ENCODE data around the gene CTDNEP1. TPM values are rescaled to one million over a fixed set of nuclear protein-coding genes. Genes with fewer than 3 reads are reported as not detected.

The CTDNEP1 gene
- total and polyA plus RNA-seq, 7 donors: 43.9 to 110 (median 76.4) TPM

GRCh38 chr17:7208027-7208571, 43.4 kb downstream of the CTDNEP1 start:
- H3K36me3 ChIP-seq: peaks cover 0 to 9% (median 4%) of the 10 kb centered on the region in 4 donors
- H3K4me3 ChIP-seq: no peak overlapping the region
- intact Hi-C loops (cut with DNase I): no loop called here
- 53 to 64% methylated on average over 21 of the region's 21 CpGs for WGBS, 2 donors
- no peak for DNase-seq
- TF ChIP-seq POLR2A (IDR thresholded peaks at IDR 0.05): no peak
- peaks cover 0 to 40% (median 31%) of the 10 kb centered on the region in 4 donors for H3K4me1 ChIP-seq
- no peak overlapping the region for H3K27ac ChIP-seq
- no peaks in the 10 kb centered on the region for H3K9me3 ChIP-seq
- no peaks in the 10 kb centered on the region for H3K27me3 ChIP-seq

- no peaks in the 10 kb centered on the region for H3K9me3 ChIP-seq
- TF ChIP-seq POLR2AphosphoS5 (IDR thresholded peaks at IDR 0.05): no peak
- no peak for TF ChIP-seq EP300 (IDR thresholded peaks at IDR 0.05)
- no peak for TF ChIP-seq POLR2A (IDR thresholded peaks at IDR 0.05)
- TF ChIP-seq CTCF (IDR thresholded peaks at IDR 0.05): no peak
- WGBS, 2 donors: 84 to 89% methylated on average over 24 of the region's 24 CpGs
- DNase-seq: no peak
- peaks cover 0 to 40% (median 31%) of the 10 kb centered on the region in 4 donors for H3K4me1 ChIP-seq
- H3K27ac ChIP-seq: peak overlapping the region in 3 of 4 donors; percentile 18 to 26 (median 24)
- H3K4me3 ChIP-seq: no peak overlapping the region
- intact Hi-C loops (cut with DNase I): no loop called here
- H3K36me3 ChIP-seq: peaks cover 0 to 16% (median 12%) of the 10 kb centered on the region in 4 donors
- no peaks in the 10 kb centered on the region for H3K27me3 ChIP-seq
Measured at GRCh38 chr17:7207120-7208001, 44.2 kb downstream of the CTDNEP1 start.

GRCh38 chr17:7205561-7205960, 46.0 kb downstream of the CTDNEP1 start:
- TF ChIP-seq POLR2AphosphoS5 (IDR thresholded peaks at IDR 0.05) (no peak), EP300 (IDR thresholded peaks at IDR 0.05) (no peak)
- intact Hi-C loops (cut with DNase I): no loop called here
- WGBS, 2 donors: 53% methylated on average over 15 of the region's 15 CpGs

GRCh38 chr17:7204828-7205461, 46.6 kb downstream of the CTDNEP1 start:
- Histone ChIP-seq H3K4me3 (peak overlapping the region; percentile 31 to 61 (median 54)), H3K27ac (peak overlapping the region; percentile 73 to 79 (median 76)), H3K4me1 (peaks cover 0 to 29% (median 19%) of the 10 kb centered on the region in 4 donors), H3K36me3 (peaks cover 0 to 29% (median 14%) of the 10 kb centered on the region in 4 donors), H3K27me3 (no peaks in the 10 kb centered on the region), H3K9me3 (no peaks in the 10 kb centered on the region)
- DNase-seq: peak; percentile 94
- intact Hi-C loops (cut with DNase I): no loop called here
- whole genome bisulfite sequencing, 2 donors: 0 to 1% methylated on average over 34 of the region's 34 CpGs
- TF ChIP-seq POLR2AphosphoS5 (IDR thresholded peaks at IDR 0.05): peak in 3 of 4 donors; percentile 51 to 66 (median 52)
- peak in 2 of 4 donors; percentile 17 to 74 for TF ChIP-seq EP300 (IDR thresholded peaks at IDR 0.05)
- no peak for TF ChIP-seq CTCF (IDR thresholded peaks at IDR 0.05)
- no peak for TF ChIP-seq POLR2A (IDR thresholded peaks at IDR 0.05)

More at GRCh38 chr17:7205561-7205960, 46.0 kb downstream of the CTDNEP1 start:
- DNase-seq: no peak
- peak overlapping the region; percentile 73 to 79 (median 76) for H3K27ac ChIP-seq
- no peaks in the 10 kb centered on the region for H3K27me3 ChIP-seq
- H3K9me3 ChIP-seq: no peaks in the 10 kb centered on the region
- peaks cover 0 to 29% (median 14%) of the 10 kb centered on the region in 4 donors for H3K36me3 ChIP-seq
- peaks cover 0 to 29% (median 19%) of the 10 kb centered on the region in 4 donors for H3K4me1 ChIP-seq
- H3K4me3 ChIP-seq: peak overlapping the region; percentile 31 to 61 (median 54)

GRCh38 chr17:7204336-7204735, 47.2 kb downstream of the CTDNEP1 start:
- no peak for DNase-seq
- Histone ChIP-seq H3K27me3 (no peaks in the 10 kb centered on the region), H3K27ac (peak overlapping the region; percentile 73 to 79 (median 76)), H3K4me3 (peak overlapping the region; percentile 31 to 61 (median 54)), H3K4me1 (peaks cover 0 to 29% (median 19%) of the 10 kb centered on the region in 4 donors), H3K9me3 (no peaks in the 10 kb centered on the region), H3K36me3 (peaks cover 0 to 32% (median 14%) of the 10 kb centered on the region in 4 donors)
- no peak for TF ChIP-seq POLR2AphosphoS5 (IDR thresholded peaks at IDR 0.05)
- TF ChIP-seq CTCF (IDR thresholded peaks at IDR 0.05): no peak
- TF ChIP-seq POLR2A (IDR thresholded peaks at IDR 0.05): no peak
- TF ChIP-seq EP300 (IDR thresholded peaks at IDR 0.05): no peak
- 79 to 80% methylated on average over 15 of the region's 15 CpGs for WGBS, 2 donors
- intact Hi-C loops (cut with DNase I): no loop called here

All from sigmoid colon (tissue), 7 donors.